HUES48 (cell line): Measurements from ENCODE around the gene STARD3.

Source experiments
- H3K27ac ChIP-seq: one replicate; pipeline ENCODE4 v1.7.0; 2013; ENCODE audit warnings: low read depth, low read length, inconsistent platforms
- H3K27me3 ChIP-seq: 2 replicates; pipeline ENCODE4 v1.6.1; 2013; ENCODE audit warnings: mild to moderate bottlenecking, low read length; ENCODE audit not compliant: control insufficient read depth, insufficient read depth
- H3K36me3 ChIP-seq: 2 replicates; pipeline ENCODE4 v1.6.1; 2013; ENCODE audit warnings: low read length; ENCODE audit not compliant: control insufficient read depth, insufficient read depth
- H3K4me1 ChIP-seq: 2 replicates; pipeline ENCODE4 v1.6.1; 2013; ENCODE audit warnings: mild to moderate bottlenecking, low read length; ENCODE audit not compliant: control insufficient read depth, insufficient read depth
- H3K4me3 ChIP-seq: 2 replicates; pipeline ENCODE4 v1.5.1; 2013; ENCODE audit warnings: mild to moderate bottlenecking, low read depth, low read length
- H3K9ac ChIP-seq: 2 replicates; pipeline ENCODE4 v1.6.1; 2013; ENCODE audit warnings: mild to moderate bottlenecking, low read depth, low read length, moderate library complexity
- H3K9me3 ChIP-seq: 2 replicates; pipeline ENCODE4 v1.6.1; 2013; ENCODE audit warnings: low read length; ENCODE audit not compliant: control insufficient read depth, insufficient read depth

Gene STARD3

DNA sequence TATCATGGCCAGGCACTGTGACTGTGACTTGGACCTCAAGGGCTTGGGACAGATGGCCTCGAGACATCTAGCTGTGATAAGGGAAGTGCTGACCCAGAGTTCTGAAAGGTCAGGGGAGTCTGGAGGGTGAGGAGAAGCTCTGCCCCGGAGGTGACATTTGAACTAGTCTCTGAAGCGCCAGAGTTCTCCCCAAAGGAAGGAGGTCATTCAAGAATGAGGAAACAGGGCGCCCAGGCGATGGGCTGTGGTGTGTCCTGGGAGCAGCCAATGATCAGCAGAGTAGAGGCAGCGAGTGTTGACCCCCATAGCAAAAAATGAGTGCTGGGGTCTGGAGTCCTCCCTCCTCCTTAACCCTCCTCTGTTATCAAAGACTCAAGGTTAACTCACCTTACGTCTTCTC, 4.9 kb downstream of the STARD3 start:
- Histone ChIP-seq H3K36me3 (no peaks in the 10 kb centered on the region), H3K9me3 (no peaks in the 10 kb centered on the region), H3K27me3 (no peaks in the 10 kb centered on the region), H3K27ac (no peak overlapping the region), H3K4me1 (peaks cover 30% of the 10 kb centered on the region), H3K9ac (no peak overlapping the region), H3K4me3 (no peak overlapping the region)

DNA sequence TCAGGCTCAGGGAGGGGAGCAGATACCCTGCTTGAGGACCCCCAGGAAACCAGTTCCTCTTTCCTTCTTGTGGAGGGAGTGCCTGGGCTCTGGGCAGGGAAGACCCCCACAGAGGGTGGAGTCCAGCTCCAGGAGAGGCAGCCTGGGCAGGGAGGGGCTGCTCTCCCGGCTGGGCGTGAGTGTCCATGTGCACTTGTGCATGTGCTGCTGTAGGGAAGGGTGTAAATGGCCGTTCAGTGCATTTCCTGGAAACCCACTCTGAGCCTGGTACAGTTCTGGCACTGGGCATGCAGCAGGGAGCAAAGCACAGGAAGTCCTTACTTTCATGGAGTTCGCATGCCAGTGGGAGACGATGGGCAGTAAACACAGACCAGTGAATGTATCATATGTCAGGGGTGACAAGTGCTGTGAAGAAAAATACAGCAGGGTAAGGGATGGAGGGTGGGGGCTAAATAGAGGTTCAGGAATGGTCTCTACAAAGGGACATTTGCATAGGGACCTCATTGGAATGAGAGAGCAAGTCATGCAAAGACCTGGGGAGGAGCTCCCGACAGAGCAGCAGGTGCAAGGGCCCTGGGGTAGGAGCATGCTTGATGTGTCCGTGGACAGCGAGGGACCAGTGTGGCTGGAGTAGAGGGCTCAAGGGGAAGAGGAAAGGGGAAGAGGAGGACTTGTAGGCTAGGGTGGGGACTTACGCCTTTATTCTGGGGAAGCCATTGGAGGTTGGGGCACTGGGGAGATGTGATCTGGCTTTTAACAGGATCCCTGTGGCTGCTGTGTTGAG, 5.5 kb downstream of the STARD3 start:
- H3K27me3 ChIP-seq: no peaks in the 10 kb centered on the region
- H3K9ac ChIP-seq: no peak overlapping the region
- H3K4me1 ChIP-seq: peaks cover 30% of the 10 kb centered on the region
- H3K27ac ChIP-seq: no peak overlapping the region
- H3K9me3 ChIP-seq: no peaks in the 10 kb centered on the region
- no peaks in the 10 kb centered on the region for H3K36me3 ChIP-seq
- no peak overlapping the region for H3K4me3 ChIP-seq

DNA sequence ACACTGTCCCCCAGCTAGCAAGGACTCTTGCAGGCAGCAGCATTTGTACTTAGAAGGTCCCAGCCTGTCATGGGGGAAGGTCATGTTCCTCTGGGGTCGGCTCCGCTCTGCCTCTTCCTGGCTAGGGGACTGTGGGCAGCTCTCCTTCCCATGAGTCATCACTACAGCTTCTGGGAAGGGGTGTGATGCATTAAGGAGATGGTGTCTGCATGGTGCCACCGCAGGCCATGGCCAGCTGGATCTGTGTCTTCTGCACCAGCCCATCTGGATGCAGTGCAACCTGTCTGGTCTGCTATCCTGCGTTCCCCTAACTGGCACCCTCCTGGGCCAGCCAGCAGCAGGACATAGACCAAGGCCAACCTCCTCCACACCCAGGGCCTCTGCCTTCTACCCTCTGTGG, 6.3 kb downstream of the STARD3 start:
- H3K9me3 ChIP-seq: no peaks in the 10 kb centered on the region
- peaks cover 22% of the 10 kb centered on the region for H3K4me1 ChIP-seq

DNA sequence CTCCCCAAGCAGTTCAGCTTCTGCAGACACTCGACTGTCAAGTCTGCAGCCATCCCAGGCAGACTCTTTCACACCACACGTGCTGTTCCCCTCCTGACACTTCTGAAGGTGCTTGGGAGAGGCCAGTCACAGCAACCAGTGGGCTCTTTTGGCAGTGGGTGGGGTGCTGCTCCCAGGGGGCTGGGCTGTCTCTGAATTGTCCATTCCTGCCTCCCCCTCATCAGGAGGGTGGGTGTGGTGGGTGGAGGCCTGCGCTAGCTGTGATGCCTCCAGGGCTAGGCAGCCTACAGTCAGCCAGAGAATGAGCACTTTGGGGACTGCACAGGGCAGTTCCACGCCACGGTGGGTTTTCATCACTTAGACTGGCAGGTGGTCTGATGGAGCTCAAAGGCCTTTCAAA, 10.3 kb downstream of the STARD3 start:
- Histone ChIP-seq H3K4me1 (peaks cover 14% of the 10 kb centered on the region), H3K4me3 (no peak overlapping the region), H3K9me3 (no peaks in the 10 kb centered on the region), H3K36me3 (no peaks in the 10 kb centered on the region), H3K27me3 (no peaks in the 10 kb centered on the region), H3K9ac (no peak overlapping the region), H3K27ac (no peak overlapping the region)

More for the DNA sequence above, 6.3 kb downstream of the STARD3 start:
- Histone ChIP-seq H3K27ac (no peak overlapping the region), H3K9ac (no peak overlapping the region), H3K4me3 (no peak overlapping the region), H3K27me3 (no peaks in the 10 kb centered on the region), H3K36me3 (no peaks in the 10 kb centered on the region)

DNA sequence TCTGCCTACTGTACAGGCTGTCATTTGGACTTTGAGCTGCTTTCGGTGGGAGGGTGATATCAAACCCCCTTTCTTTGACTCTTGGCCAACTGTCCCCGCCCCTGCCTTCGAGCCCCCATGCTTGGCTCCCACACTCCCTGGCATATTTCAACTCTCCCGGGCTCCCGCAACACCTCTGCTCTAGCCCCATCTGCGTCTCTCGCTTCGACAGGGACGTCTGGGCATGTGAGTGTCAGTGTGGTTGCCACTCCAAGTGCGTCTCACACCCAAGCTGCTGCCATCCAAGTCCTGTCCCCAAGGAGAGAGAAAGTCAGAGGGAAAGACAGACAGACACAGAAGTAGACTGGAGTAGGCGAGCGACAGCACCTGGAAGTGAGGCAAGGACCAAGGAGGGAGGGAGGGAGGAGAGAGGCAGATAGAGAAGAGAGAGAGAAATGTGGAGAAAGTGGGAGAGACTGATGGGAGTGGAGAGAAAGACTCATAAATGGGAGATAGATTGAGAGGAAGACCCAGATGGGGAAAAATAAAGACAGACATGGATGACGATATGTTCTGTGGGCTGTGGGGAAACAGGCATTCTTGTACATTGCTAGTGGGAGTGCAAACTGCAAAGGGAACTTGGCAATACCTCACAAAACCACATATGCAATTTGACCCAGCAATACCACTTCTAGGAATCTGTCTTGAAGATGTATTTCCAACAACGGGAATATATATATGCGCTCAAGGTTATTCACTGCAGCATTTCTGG, 11.8 kb downstream of the STARD3 start:
- H3K36me3 ChIP-seq: no peaks in the 10 kb centered on the region
- no peak overlapping the region for H3K27ac ChIP-seq
- H3K4me1 ChIP-seq: peaks cover 29% of the 10 kb centered on the region
- H3K27me3 ChIP-seq: no peaks in the 10 kb centered on the region
- H3K9ac ChIP-seq: no peak overlapping the region
- H3K9me3 ChIP-seq: no peaks in the 10 kb centered on the region
- no peak overlapping the region for H3K4me3 ChIP-seq

DNA sequence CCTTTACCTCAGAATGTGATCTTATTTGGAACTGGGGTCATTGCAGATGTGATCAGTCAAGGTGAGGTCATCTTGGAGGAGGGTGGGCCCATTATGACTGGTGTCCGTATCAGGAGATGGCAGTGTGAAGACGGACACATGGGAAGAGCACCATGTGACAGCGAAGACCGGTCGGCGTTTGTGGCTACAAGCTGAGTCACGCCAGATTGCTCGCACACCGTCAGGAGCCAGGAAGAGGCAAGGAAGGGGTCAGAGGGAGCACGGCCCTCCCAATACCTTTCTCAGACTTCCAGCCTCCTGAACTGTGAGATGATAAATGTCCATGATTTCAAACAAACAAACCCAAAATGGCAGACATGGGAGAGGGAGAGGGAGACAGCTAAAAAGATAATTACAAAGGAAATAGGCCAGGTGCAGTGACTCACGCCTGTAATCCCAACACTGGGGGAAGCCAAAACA, 13.2 kb downstream of the STARD3 start:
- H3K9me3 ChIP-seq: no peaks in the 10 kb centered on the region
- H3K36me3 ChIP-seq: no peaks in the 10 kb centered on the region
- H3K27ac ChIP-seq: no peak overlapping the region
- no peak overlapping the region for H3K4me3 ChIP-seq
- H3K9ac ChIP-seq: no peak overlapping the region
- no peaks in the 10 kb centered on the region for H3K27me3 ChIP-seq
- peaks cover 23% of the 10 kb centered on the region for H3K4me1 ChIP-seq

DNA sequence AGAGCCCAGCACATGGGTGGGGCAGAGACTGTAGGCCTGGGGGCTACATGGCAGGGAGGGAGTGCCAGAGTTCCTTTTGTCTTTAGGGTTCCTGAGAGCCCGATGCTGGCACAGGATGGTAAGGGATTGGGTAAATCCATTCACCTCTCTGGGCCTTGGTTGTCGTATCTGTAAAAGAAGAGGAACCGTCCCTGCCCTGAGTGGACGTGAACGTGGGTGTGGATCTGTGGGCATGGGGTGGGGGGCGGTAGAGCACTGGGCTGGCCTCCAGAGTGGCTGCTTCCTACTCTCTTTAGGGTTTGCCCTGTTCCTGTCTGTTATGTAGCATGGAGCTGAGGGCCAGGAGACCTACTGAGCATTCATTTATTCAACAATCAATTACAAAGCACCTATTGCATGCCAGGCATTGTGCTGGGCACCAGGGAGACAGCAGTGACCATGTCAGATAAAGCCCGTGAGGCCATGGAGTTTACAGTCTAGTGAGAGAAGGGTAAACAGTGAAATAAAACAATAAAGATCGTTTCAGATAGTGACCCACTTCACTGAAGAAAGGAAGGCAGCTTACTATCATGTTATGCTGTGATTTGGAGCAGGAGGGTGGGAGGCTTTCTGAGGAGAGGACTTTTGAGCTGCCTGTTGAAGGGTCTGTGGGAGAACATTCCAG, 15.1 kb downstream of the STARD3 start:
- Histone ChIP-seq H3K4me3 (no peak overlapping the region), H3K27ac (peak overlapping the region; percentile 78), H3K36me3 (no peaks in the 10 kb centered on the region), H3K27me3 (no peaks in the 10 kb centered on the region), H3K4me1 (peaks cover 19% of the 10 kb centered on the region), H3K9me3 (no peaks in the 10 kb centered on the region), H3K9ac (no peak overlapping the region)

DNA sequence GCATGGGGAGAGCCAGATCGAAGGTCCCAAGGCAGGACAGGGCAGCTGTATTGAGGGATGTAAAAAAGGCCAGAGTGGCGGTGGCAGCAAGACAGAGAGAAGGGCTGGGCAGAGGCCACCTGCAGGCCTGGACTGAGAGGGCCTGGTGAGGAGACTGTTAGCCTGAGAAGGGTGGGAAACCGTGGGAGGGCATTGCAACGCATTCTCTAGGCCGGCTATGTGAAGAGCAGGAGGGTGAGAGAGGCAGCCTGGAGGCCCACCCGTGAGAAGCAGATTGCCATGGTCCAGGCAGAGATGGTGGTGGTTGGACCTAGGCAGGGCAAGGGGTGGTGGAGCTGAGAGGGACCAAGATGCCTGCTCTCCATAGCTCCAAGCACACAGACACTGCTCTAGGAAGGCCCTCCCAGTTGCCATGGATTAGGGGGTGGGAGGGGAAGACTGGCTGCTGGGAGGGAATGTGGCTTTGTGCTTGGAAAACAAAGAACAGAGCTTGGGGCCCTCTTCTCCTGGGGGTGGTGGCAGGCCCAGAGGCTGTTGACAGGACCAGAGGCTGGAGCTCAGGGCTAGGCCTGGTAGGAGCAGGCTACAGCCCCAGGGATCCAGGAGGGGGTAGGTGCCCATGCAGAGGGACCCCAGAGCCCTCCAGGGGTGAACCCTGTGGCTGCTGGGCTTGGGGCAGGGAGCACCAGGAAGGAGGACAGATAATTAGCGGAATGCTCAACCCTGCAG, 15.8 kb downstream of the STARD3 start:
- Histone ChIP-seq H3K27ac (peak overlapping the region; percentile 78), H3K4me1 (peaks cover 19% of the 10 kb centered on the region), H3K27me3 (no peaks in the 10 kb centered on the region), H3K9me3 (no peaks in the 10 kb centered on the region), H3K36me3 (no peaks in the 10 kb centered on the region), H3K9ac (no peak overlapping the region), H3K4me3 (no peak overlapping the region)

DNA sequence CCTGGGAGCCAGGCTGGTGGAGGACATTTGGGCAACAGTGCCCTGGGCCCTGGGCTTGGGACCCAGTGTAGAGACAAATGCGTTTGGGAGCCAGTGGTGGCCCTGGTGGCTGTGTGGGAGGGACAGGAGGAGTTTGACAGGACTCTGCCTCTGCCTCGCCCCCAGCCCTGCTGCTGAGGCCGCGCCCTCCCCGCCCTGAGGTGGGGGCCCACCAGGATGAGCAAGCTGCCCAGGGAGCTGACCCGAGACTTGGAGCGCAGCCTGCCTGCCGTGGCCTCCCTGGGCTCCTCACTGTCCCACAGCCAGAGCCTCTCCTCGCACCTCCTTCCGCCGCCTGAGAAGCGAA, 16.3 kb downstream of the STARD3 start:
- Histone ChIP-seq H3K9ac (no peak overlapping the region), H3K27me3 (no peaks in the 10 kb centered on the region), H3K4me3 (no peak overlapping the region), H3K27ac (peak overlapping the region; percentile 78), H3K4me1 (peaks cover 23% of the 10 kb centered on the region), H3K9me3 (no peaks in the 10 kb centered on the region), H3K36me3 (no peaks in the 10 kb centered on the region)

DNA sequence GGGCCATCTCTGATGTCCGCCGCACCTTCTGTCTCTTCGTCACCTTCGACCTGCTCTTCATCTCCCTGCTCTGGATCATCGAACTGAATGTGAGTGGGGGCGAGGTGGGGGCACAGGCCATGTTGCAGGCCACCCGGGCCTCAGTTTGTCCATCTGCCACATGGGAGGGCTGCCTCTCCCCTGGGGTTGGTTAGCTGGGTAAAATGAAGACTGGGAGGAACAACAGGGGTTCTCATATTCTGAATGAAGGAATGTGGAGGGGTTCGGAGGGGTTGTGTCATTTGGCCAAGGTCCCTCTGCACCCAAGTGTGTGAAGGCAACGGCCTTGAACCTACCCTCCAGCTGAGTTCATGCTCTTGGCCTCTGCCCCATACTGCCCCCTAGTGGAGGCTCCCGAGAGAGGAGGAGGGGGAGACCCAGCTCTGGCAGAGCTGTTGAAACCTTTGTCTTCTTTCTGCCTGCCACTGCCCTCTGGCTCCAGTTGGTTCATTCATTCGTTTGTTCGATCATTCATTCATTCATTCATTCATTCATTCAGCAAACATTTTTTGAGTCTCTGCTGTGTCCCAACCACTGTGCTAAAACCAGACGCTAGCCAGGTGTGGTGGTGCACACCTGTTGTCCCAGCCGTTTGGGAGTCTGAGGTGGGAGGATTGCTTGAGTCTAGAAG, 16.9 kb downstream of the STARD3 start:
- Histone ChIP-seq H3K4me3 (no peak overlapping the region), H3K27me3 (no peaks in the 10 kb centered on the region), H3K4me1 (peaks cover 25% of the 10 kb centered on the region), H3K9ac (no peak overlapping the region), H3K27ac (peak overlapping the region; percentile 78), H3K36me3 (no peaks in the 10 kb centered on the region), H3K9me3 (no peaks in the 10 kb centered on the region)
